Ovary (tissue), 3 donors: ENCODE measurements around the gene RNLS.

Source experiments
- CTCF ChIP-seq, 3 donors: fragments of 450-650 bp in 2 of 3; fragments of 200-600 bp in 1 of 3; IDR thresholded peaks; one replicate each; pipeline versions ENCODE4 v1.5.1 to v1.8.0; 2016 to 2022; ENCODE audit warnings: antibody characterized with exemption in 3 of 3, mild to moderate bottlenecking in 1 of 3
- EP300 ChIP-seq: sonication (generic); formaldehyde crosslinking; IDR thresholded peaks from one replicate; pipeline ENCODE4 v1.6.1; 2017; ENCODE audit warnings: antibody characterized with exemption
- donor health status: DM: no; HTN: no; CAD: no.

- no peak for TF ChIP-seq CTCF (IDR thresholded peaks at IDR 0.05)
- TF ChIP-seq EP300: no peak
Observed at GRCh38 chr10:88314362-88314761, 268.8 kb downstream of the RNLS start.
